Left forelimb (tissue), 1 donor: Measurements from ENCODE around the gene MYH15.

Experiments used
- DNase-seq: peaks from one replicate; pipeline ENCODE4 v3.0.0-alpha.2; 2018; ENCODE audit warnings: low spot score

The MYH15 gene

DNA sequence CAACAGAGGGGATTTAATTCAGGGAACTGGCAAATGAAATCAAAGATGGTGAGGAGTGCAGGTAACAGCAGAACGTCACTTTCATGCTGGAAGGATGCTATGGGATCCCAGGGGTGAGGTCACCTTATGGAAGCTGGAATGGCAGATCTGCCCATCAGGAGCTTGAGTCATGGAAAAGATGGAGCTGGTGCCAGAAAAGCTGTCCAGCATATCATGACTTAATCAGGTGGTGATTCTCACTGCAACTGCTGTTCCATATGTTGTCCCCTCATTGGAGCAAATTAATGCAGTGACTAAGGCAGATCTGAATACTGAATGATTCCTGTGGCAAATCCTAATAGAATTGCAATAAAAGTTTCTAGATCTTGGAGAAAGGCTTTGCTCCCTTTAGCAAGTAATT lies 175.7 kb downstream of the MYH15 start:
- DNase-seq: no peak

DNA sequence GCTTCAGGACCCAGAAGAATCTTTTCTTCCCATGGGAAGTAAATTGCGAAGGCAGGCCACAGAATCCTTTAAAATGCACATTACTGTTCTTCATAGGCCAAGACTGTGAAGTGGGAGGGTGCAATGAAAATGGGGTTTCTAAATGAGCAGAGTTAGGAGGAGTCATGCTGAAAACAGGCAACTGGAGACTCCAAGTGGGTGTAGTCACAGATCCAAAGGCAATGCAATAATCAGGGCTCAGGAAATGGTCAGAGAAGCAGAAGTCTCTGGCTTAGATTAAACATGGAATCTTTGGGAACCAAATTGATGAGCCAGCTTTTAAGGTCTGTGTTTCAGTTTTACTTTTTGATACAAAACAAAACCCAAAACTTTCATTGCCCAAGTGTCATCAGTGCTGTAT lies 176.4 kb downstream of the MYH15 start:
- DNase-seq: no peak

DNA sequence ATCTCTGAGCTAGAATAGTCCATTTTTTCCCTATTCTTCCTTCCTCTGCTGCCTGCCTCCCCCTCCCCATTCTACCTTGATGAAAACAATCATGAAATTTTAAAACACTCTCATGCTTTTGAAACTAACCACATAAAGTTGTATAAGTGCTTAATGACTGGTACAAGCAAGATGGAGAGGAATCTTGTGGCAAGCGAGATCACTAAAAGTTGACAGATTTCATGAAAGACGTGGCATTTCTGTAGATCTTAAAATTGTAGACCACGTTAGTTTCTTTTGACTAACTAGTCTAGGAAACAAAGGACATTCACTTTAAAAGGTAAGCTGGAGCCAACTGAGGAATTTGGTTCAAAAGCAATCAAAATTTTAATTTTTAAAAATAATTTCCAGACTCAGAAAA lies 178.6 kb downstream of the MYH15 start:
- no peak for DNase-seq
